HEK293 (cell line): Measurements from ENCODE around the gene BICC1.

Experiments
- CTCF ChIA-PET: fragments of 350-600 bp; formaldehyde crosslinking; extraction: SDS; loops from one replicate; lab custom pipeline; 2021; ENCODE audit warnings: antibody characterized with exemption; lab: Yijun Ruan, JAX
- POLR2A ChIA-PET: fragments of 300-600 bp; formaldehyde crosslinking; extraction: SDS; loops from one replicate; lab custom pipeline; 2020; ENCODE audit warnings: antibody characterized with exemption, inconsistent platforms; lab: Yijun Ruan, JAX
- H3K27ac ChIP-seq: fragments of 200-500 bp; sonication (Bioruptor generic); 2 replicates; pipeline ENCODE4 v1.5.1; 2014; ENCODE audit warnings: low read depth, low read length, control low read depth, inconsistent platforms; ENCODE audit errors: extremely low read depth
- H3K36me3 ChIP-seq, 2 experiments: fragments of 200-500 bp in 1 of 2; sonication (Bioruptor generic) in 1 of 2; 1 replicate in 1 of 2; 2 replicates in 1 of 2; pipeline ENCODE4 v1.5.1; 2014 to 2017; ENCODE audit warnings: inconsistent platforms in 2 of 2, low read length in 2 of 2; ENCODE audit not compliant: control insufficient read depth in 2 of 2, insufficient read depth in 1 of 2
- H3K4me1 ChIP-seq: fragments of 200-500 bp; sonication (Bioruptor generic); 2 replicates; pipeline ENCODE4 v1.5.1; 2014; ENCODE audit warnings: mild to moderate bottlenecking, low read length, inconsistent platforms; ENCODE audit not compliant: control insufficient read depth, insufficient read depth
- H3K4me3 ChIP-seq: 2 replicates; pipeline ENCODE4 v1.5.1; 2011; ENCODE audit warnings: low read depth, mild to moderate bottlenecking, control low read depth, low read length, moderate library complexity
- H3K9me3 ChIP-seq: fragments of 200-500 bp; sonication (Bioruptor generic); 2 replicates; pipeline ENCODE4 v1.5.1; 2014; ENCODE audit warnings: low read depth, low read length, inconsistent platforms; ENCODE audit not compliant: control insufficient read depth, insufficient read depth
- HIC1 ChIP-seq: fragments of 450-650 bp; formaldehyde crosslinking; IDR thresholded peaks from 2 replicates; pipeline ENCODE4 v1.5.1; 2016; ENCODE audit warnings: missing biosample characterization, missing genetic modification characterization
- OSR2 ChIP-seq: fragments of 450-650 bp; formaldehyde crosslinking; IDR thresholded peaks from 2 replicates; pipeline ENCODE4 v1.5.1; 2016; ENCODE audit warnings: missing biosample characterization, missing genetic modification characterization
- SP3 ChIP-seq: fragments of 450-650 bp; formaldehyde crosslinking; IDR thresholded peaks from 2 replicates; pipeline ENCODE4 v1.5.1; 2016; ENCODE audit warnings: missing biosample characterization, missing genetic modification characterization
- YY2 ChIP-seq: fragments of 450-650 bp; formaldehyde crosslinking; IDR thresholded peaks from 2 replicates; pipeline ENCODE4 v1.5.1; 2016; ENCODE audit warnings: missing biosample characterization, missing genetic modification characterization
- ZBTB6 ChIP-seq: fragments of 450-650 bp; formaldehyde crosslinking; IDR thresholded peaks from 2 replicates; pipeline ENCODE4 v1.5.1; 2017; ENCODE audit warnings: missing biosample characterization, missing genetic modification characterization
- ZNF16 ChIP-seq: fragments of 450-650 bp; formaldehyde crosslinking; IDR thresholded peaks from 2 replicates; pipeline ENCODE4 v1.5.1; 2016; ENCODE audit warnings: low read depth, missing biosample characterization, missing genetic modification characterization
- ZNF280D ChIP-seq: fragments of 450-650 bp; formaldehyde crosslinking; IDR thresholded peaks from 2 replicates; pipeline ENCODE4 v1.5.1; 2016; ENCODE audit warnings: missing biosample characterization, missing genetic modification characterization
- ZNF292 ChIP-seq: fragments of 450-650 bp; formaldehyde crosslinking; IDR thresholded peaks from 2 replicates; pipeline ENCODE4 v1.5.1; 2016; ENCODE audit warnings: low read depth, missing biosample characterization, missing genetic modification characterization, borderline replicate concordance
- ZNF350 ChIP-seq: fragments of 450-650 bp; formaldehyde crosslinking; IDR thresholded peaks from 2 replicates; pipeline ENCODE4 v1.5.0; 2017; ENCODE audit warnings: missing biosample characterization, mild to moderate bottlenecking, missing genetic modification characterization
- ZNF366 ChIP-seq: fragments of 450-650 bp; formaldehyde crosslinking; conservative IDR thresholded peaks from 2 replicates; pipeline ENCODE4 v1.5.1; 2016; ENCODE audit warnings: missing biosample characterization, missing genetic modification characterization
- ZNF423 ChIP-seq: fragments of 450-650 bp; formaldehyde crosslinking; IDR thresholded peaks from 2 replicates; pipeline ENCODE4 v1.5.1; 2016; ENCODE audit warnings: missing biosample characterization, missing genetic modification characterization
- ZNF433 ChIP-seq: fragments of 450-650 bp; formaldehyde crosslinking; IDR thresholded peaks from 2 replicates; pipeline ENCODE4 v1.5.1; 2016; ENCODE audit warnings: missing biosample characterization, missing genetic modification characterization, low read depth
- ZNF510 ChIP-seq: fragments of 450-650 bp; formaldehyde crosslinking; IDR thresholded peaks from 2 replicates; pipeline ENCODE4 v1.5.1; 2018; ENCODE audit warnings: mild to moderate bottlenecking, missing genetic modification characterization, missing biosample characterization; ENCODE audit not compliant: insufficient replicate concordance
- ZNF561 ChIP-seq: fragments of 450-650 bp; IDR thresholded peaks from 2 replicates; pipeline ENCODE4 v1.5.1; 2018; ENCODE audit warnings: missing biosample characterization, missing genetic modification characterization, borderline replicate concordance
- ZNF621 ChIP-seq: fragments of 450-650 bp; formaldehyde crosslinking; IDR thresholded peaks from 2 replicates; pipeline ENCODE4 v1.5.1; 2017; ENCODE audit warnings: missing biosample characterization, missing genetic modification characterization
- ZNF654 ChIP-seq: fragments of 450-650 bp; formaldehyde crosslinking; IDR thresholded peaks from 2 replicates; pipeline ENCODE4 v1.5.1; 2016; ENCODE audit warnings: low read depth, missing biosample characterization, missing genetic modification characterization
- ZSCAN16 ChIP-seq: fragments of 450-650 bp; formaldehyde crosslinking; IDR thresholded peaks from 2 replicates; pipeline ENCODE4 v1.5.1; 2016; ENCODE audit warnings: missing biosample characterization, missing genetic modification characterization
- TF ChIP-seq, protein P1 (sequence below): fragments of 450-650 bp; formaldehyde crosslinking; IDR thresholded peaks from 2 replicates; pipeline ENCODE4 v1.5.1; 2017; ENCODE audit warnings: missing biosample characterization, missing genetic modification characterization
- TF ChIP-seq, protein P2 (sequence below): fragments of 450-650 bp; formaldehyde crosslinking; IDR thresholded peaks from 2 replicates; pipeline ENCODE4 v1.5.1; 2016; ENCODE audit warnings: missing biosample characterization, missing genetic modification characterization

The BICC1 gene

GRCh38 chr10:58756130-58756719, 243.6 kb downstream of the BICC1 start (continued):
- TF ChIP-seq ZNF350 (tag by site-specific recombination) (no peak), OSR2 (tag by site-specific recombination) (no peak), HIC1 (tag by site-specific recombination) (no peak), ZNF292 (no peak)
- TF ChIP-seq, protein P1, sequence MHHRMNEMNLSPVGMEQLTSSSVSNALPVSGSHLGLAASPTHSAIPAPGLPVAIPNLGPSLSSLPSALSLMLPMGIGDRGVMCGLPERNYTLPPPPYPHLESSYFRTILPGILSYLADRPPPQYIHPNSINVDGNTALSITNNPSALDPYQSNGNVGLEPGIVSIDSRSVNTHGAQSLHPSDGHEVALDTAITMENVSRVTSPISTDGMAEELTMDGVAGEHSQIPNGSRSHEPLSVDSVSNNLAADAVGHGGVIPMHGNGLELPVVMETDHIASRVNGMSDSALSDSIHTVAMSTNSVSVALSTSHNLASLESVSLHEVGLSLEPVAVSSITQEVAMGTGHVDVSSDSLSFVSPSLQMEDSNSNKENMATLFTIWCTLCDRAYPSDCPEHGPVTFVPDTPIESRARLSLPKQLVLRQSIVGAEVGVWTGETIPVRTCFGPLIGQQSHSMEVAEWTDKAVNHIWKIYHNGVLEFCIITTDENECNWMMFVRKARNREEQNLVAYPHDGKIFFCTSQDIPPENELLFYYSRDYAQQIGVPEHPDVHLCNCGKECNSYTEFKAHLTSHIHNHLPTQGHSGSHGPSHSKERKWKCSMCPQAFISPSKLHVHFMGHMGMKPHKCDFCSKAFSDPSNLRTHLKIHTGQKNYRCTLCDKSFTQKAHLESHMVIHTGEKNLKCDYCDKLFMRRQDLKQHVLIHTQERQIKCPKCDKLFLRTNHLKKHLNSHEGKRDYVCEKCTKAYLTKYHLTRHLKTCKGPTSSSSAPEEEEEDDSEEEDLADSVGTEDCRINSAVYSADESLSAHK (tag by site-specific recombination), result no peak

GRCh38 chr10:58757352-58758065, 244.8 kb downstream of the BICC1 start:
- H3K27ac ChIP-seq, result no peak overlapping the region
- POLR2A ChIA-PET, result no interaction called here
- no peaks in the 10 kb centered on the region for H3K36me3 ChIP-seq
- H3K4me3 ChIP-seq, result no peak overlapping the region
- no peaks in the 10 kb centered on the region for H3K9me3 ChIP-seq
- CTCF ChIA-PET, result no interaction called here
- peaks cover 2% of the 10 kb centered on the region; the same call in 1 of the 2 replicates for H3K4me1 ChIP-seq
- TF ChIP-seq ZNF423 (no peak), ZNF654 (no peak), ZNF433 (tag by site-specific recombination) (no peak), ZNF366 (no peak), ZBTB6 (tag by site-specific recombination) (no peak), ZNF561 (no peak), SP3 (tag by site-specific recombination) (no peak), YY2 (tag by site-specific recombination) (no peak), ZNF16 (tag by site-specific recombination) (no peak), ZNF621 (tag by site-specific recombination) (no peak), ZNF280D (tag by site-specific recombination) (no peak), OSR2 (tag by site-specific recombination) (no peak), ZNF510 (tag by site-specific recombination) (no peak), ZSCAN16 (tag by site-specific recombination) (no peak)
- TF ChIP-seq, protein P2, sequence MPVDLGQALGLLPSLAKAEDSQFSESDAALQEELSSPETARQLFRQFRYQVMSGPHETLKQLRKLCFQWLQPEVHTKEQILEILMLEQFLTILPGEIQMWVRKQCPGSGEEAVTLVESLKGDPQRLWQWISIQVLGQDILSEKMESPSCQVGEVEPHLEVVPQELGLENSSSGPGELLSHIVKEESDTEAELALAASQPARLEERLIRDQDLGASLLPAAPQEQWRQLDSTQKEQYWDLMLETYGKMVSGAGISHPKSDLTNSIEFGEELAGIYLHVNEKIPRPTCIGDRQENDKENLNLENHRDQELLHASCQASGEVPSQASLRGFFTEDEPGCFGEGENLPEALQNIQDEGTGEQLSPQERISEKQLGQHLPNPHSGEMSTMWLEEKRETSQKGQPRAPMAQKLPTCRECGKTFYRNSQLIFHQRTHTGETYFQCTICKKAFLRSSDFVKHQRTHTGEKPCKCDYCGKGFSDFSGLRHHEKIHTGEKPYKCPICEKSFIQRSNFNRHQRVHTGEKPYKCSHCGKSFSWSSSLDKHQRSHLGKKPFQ (tag by site-specific recombination), result no peak
